Heart left ventricle (tissue), 13 donors: Measurements from ENCODE around the gene TRIP4.

Source experiments
- POLR2A ChIP-seq, 2 donors: fragments of 450-650 bp; IDR thresholded peaks; one replicate each; pipeline ENCODE4 v1.6.1; 2017; ENCODE audit warnings: antibody characterized with exemption in 2 of 2, mild to moderate bottlenecking in 2 of 2, moderate library complexity in 2 of 2
- TF ChIP-seq, protein P1 (sequence below), 12 donors: fragments of 200-600 bp; sonication (generic) in 4 of 12; IDR thresholded peaks; one replicate each; pipeline versions ENCODE4 v1.5.0 to v1.8.0; 2018 to 2022; ENCODE audit warnings: antibody characterized with exemption in 12 of 12, mild to moderate bottlenecking in 5 of 12
- donor health status: ischemic (EF 13 %, LVEDD 7.1; RV severe dilation, severe dysfunction).
- donor health status: DM: no; HTN: yes; CAD: no.
- donor health status: DM: no; HTN: no; CAD: no.
- donor health status: ischemic (EF 25% LVEDD 6.9; RV normal size, moderate dysfunction).
- donor health status: ischemic (EF 25% LVEDD 5.7; RV mildly dilated, moderate dysfunction).
- donor health status: ischemic (EF 35%, LVEDD 5.7; RV mildly dilated, moderate dysfunction).
- donor health status: nonischemic (EF 11% LVEDD 7.7; RV severe dilation, severe dysfunction).
- donor health status: DM: yes; HTN: yes; CAD: no.
- donor health status: PGD.
- donor health status: ischemic (EF 29% LVEDD 5.4; RV normal size, mild dysfunction).
- donor health status: nonischemic (EF 23%, LVEDD 6.1; RV moderate dilation, normal function).

DNA sequence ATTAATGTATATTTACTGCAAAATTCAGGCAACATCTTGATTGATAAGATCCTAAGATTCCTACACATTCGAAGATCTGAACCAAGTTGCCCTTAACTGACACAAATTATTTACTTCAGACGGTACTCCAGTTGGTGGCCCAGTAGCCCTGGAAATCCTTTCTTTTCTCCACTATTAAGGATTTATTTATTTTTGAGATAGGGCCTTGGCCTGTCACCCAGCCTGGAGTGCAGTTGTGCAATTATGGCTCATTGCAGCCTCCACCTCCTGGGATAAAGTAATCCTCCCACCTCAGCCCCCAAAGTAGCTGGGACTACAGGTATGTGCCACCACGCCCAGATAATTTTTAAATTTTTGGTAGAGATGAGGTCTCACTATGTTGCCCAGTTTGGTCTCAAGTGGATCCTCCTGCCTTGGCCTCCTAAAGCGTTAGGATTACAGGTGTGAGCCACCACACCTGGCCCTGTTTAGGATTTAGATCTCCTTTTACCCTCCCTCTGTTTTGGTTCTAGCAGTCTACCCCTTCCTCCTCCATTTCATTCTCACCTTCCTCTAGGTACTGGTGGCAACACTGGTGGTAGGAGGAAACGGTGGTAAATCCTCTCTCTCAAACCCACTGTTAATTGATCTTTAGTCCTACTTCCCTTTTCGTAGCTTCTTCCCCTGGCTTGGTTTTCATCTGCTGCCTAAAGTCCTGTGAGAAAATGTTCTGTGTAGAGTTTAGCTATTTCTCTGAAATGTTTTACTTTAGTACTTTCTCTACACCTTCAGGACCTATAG lies 60.1 kb downstream of the TRIP4 start:
- TF ChIP-seq, protein P1, sequence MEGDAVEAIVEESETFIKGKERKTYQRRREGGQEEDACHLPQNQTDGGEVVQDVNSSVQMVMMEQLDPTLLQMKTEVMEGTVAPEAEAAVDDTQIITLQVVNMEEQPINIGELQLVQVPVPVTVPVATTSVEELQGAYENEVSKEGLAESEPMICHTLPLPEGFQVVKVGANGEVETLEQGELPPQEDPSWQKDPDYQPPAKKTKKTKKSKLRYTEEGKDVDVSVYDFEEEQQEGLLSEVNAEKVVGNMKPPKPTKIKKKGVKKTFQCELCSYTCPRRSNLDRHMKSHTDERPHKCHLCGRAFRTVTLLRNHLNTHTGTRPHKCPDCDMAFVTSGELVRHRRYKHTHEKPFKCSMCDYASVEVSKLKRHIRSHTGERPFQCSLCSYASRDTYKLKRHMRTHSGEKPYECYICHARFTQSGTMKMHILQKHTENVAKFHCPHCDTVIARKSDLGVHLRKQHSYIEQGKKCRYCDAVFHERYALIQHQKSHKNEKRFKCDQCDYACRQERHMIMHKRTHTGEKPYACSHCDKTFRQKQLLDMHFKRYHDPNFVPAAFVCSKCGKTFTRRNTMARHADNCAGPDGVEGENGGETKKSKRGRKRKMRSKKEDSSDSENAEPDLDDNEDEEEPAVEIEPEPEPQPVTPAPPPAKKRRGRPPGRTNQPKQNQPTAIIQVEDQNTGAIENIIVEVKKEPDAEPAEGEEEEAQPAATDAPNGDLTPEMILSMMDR (IDR thresholded peaks at IDR 0.05) = no peak
- no peak for TF ChIP-seq POLR2A (IDR thresholded peaks at IDR 0.05)
